SKM-1 treated with dmso at 0.1 percent for 144 hours (cell line): ENCODE measurements around the gene NIT1.

Source experiments
- DNase-seq: peaks from one replicate; lab custom pipeline; 2025; ENCODE audit not compliant: unreplicated experiment; lab: John Stamatoyannopoulos, UW

The NIT1 gene

DNA sequence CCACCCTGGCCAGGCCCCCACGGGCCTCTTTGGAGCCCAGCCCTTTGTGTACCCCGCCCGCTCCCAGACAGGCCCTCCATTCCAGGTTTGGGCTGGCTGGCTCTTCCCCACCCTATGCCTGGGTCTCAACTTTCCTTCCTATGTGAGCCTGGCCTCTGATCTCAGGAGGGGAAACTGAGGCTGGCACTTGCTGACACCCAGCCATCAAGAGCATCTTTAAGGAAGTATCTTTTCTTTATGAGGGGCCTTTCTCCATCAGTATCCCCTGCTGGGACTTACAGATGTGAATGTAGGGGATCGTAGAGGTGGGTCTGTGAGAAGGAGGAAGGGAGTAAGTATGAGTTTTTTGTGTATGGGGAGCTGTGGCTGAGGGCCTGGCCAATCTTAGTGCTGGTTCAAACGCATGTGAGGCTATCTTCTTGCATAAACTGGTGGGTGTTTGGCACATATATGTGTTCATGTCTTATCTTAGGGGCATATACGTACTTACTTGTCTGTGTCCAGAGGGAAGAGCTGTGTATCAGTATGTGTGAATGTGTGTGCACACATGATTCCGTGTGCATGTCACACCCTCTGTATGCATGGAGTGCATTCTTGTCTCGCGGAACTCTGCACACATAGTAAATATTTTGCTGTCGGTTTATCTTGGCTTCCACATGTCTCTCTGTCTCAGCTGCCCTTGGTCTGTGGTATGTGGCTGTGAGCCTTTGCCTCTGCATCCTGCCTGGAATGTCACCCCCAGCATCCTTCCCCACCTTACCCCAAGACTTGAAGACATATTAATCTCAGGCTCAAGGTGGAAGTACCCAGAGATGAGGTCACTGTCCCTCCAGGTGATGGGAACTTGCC lies 33.9 kb upstream of the NIT1 start:
- DNase-seq, result peak; percentile 51

GRCh38 chr1:161084597-161084988 lies 33.3 kb upstream of the NIT1 start:
- DNase-seq, result no peak

DNA sequence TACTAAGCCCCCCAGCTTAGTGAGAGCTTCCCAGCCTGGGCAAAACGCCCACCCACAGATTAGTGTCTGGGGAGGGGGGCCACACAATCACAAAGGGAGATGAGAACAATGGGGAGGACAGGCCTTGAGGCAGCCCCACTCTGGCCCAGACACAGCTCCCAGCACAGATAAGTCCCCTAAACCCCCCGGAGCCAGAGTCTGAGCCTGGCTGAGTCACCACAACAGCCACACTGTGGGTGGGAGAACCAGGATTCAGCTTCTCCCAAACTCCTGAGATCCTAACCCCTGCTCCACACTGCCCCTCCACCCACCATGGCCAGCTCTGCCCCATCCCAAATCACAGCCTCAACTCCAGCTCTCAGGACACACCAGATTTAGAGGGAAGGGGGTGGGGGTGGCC lies 32.7 kb upstream of the NIT1 start:
- DNase-seq, result no peak

- DNase-seq, result no peak
Measured at GRCh38 chr1:161086457-161086856, 31.4 kb upstream of the NIT1 start.

- no peak for DNase-seq
Measured at GRCh38 chr1:161088587-161089110, 29.3 kb upstream of the NIT1 start.

- no peak for DNase-seq
Measured at GRCh38 chr1:161089251-161089924, 28.5 kb upstream of the NIT1 start, which contains the start of gene NECTIN4. TSS of gene NECTIN4 (minus strand) at chr1:161089558. CDS start at chr1:161089296, 262 bp downstream.

DNA sequence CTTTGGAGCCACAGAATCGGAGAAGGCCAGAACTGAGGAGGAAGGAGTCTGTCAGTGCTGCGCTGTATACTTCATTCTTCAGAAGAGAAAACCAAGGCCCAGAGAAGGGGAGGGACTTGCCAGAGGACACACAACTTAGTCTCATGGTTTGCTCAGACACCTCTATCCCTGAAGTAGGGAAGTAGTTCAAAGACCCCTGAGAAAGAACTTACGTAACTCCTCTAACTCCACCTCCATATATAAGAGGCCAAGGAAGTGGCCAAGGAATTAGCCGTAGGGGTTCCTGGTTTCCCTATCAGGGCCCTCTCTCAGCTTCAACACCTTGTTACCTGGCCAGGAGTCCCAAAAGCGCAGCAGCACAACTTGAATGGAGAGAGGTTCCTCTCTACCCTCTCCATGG lies 28.0 kb upstream of the NIT1 start:
- no peak for DNase-seq

DNA sequence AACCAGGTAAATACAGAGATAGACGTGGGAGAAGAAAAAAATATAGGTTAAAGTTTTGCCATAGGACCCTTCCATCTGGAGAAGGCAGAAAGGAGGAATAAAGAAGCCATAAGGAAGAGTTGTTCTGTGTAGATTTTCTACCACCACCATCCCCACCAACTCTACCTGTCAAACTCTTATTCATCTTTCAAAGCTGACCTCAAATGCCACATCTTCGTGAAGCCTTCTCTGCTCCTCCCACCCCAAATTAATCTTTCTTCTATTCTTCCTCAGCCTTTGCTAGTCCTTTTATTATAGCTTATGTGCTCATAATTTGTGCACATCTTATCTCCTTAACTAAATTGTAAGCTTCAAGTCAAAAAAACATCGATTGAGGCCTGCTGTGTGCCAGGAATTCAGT lies 27.3 kb upstream of the NIT1 start:
- DNase-seq, result no peak

DNA sequence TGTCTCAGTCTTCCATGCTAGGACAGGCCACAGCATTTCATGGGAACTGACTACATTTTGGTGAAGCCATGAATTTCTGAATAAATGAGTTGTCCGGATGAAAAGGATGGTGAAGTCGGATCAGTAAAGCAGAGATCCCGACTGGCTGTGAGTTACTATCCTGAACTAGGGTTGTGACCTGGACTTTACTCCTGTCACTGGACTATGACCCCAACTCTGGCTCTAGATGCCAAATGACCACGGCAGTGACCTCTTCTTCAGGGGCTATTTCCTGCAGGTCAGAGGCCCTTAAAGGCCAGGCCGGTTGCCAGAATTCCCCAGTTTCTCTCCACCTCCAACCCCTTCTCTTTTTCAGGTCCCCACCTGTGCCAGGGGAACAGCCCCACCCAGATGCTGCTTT lies 26.8 kb upstream of the NIT1 start:
- DNase-seq, result no peak

DNA sequence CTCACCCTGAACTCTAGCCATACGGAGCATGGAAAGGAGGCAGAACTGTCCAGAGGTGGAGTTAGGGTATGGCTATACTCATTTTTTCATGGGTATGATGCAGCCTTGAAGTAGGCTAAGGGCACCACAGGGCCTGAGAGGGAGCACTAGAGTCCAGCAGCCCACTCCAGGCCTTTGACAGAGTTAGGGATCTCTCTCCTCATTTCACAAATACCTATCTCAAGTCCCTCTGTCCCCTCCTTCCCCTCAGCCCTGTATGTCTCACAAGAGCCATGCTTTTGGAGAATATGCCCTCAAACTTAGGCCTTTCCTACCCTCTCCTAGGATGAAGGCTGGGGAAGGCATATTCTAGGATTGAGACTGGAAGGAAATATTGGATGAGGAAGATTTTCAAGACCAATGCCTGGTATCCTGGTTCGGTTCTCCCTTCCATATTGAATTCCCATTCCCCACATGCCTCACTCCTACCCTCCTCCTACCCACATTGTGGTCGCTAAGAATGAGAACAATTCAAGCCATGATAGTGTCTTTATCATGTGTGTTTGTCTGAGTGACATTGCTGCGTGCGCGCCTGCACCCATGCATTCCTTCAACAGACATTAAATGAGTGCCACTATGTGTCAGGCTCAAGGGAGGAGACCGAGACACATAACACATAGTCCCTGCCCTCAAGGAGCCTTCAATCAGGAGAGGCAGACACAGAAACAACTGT lies 26.0 kb upstream of the NIT1 start:
- no peak for DNase-seq

DNA sequence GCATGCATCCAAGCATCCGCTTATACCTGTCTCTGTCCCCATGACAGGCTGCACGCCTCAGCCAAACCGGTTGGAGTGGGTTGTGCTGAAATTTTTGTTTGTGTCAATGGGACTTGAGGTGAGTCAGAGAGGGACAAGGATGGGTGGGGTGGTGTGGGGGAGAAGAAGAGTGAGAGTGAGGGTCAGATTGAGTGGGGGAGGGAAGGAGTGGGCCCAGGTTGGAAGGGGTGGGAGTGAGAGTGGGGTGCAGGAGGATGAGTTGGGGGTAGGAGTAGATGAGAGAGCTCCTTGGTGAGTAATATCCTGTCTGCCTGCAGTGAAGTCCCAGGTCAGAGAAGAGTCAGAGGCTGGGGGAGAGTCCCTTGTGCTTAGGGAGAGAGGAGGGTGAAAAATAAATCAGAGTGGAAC lies 25.3 kb upstream of the NIT1 start:
- no peak for DNase-seq

GRCh38 chr1:161094481-161094880 lies 23.4 kb upstream of the NIT1 start:
- DNase-seq, result no peak

GRCh38 chr1:161095230-161095629 lies 22.7 kb upstream of the NIT1 start:
- no peak for DNase-seq

DNA sequence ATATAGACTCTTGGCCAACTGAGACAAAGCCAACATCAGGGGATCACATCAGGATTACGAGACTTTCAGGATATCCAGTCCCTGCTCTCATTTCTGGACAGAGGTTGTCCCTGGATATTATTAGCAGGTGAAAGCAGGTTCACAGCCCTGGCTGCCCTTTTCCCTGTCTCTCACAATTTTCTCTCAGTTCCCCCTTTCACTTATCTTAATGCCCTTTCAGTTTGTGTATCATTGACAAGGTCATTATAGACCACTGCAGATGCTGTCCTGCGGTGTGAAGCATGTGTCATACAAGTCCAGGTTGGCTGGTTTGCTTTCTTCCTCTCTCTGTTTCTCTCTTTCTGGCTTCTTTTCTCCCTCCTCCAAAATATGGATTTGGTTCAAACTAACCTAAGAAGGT lies 21.9 kb upstream of the NIT1 start:
- no peak for DNase-seq

DNA sequence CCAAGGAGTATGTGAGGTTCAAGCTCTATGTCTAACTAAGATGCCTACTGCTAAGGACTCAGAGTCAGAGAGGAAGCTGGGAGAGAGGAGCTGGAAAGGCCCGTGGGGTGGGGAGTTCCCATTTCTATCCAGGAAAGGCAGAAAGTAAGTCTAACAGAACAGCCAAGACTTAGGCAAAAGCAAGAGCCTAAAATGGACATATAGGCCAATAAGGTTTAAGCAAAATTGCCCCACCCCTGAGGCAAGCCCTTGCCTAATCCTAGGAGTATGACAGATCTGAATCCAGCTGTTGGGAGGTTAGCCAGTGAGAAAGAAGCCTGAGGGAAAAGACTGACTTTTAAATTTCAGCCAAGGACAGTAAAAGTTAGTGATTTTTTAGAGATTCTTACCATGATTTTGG lies 21.4 kb upstream of the NIT1 start:
- DNase-seq, result no peak

DNA sequence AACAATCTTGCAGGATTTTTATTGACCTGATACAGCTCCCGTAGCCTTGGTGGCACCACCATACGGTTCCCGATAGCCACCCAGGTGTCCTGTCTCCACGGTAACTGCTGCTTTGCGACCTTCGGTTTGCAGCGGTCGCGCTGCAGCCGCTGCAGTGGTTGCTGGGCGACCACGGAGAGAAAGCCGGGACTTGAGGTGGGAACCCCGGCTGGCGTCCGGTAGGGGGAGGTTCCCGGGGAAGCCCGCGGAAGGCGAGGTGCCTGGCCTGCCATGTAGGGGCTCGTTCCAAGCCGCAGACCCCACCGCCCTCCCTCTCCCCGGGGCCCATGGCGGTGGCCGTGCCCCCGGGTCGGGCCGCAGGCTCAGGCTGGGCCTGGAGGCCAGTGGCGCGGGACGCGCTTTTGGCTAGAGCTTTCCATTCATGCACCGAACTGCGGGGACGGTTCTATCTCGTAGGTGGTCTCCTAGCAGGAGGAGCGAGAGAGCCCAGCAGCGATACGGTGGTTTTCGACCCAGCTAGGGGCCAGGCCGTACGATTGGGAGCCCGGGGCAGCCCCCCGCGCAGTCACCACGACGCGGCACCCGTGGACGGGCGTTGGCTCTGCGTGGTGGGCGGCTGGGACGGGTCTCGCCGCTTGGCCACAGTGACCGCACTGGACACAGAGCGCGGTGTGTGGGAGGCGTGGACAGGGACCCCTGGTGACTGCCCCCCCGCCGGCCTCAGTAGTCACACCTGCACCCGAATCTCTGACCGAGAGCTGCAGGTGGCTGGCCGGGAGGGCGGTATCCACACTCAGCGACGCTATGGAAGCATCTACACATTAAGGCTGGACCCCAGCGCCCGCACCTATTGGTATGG lies 19.5 kb upstream of the NIT1 start, which contains the start of gene KLHDC9:
Gene KLHDC9, plus strand, starts transcription at position 152 of the 859 bp plus-strand sequence. Its CDS starts 175 bp downstream, at position 327.
- DNase-seq, result no peak

DNA sequence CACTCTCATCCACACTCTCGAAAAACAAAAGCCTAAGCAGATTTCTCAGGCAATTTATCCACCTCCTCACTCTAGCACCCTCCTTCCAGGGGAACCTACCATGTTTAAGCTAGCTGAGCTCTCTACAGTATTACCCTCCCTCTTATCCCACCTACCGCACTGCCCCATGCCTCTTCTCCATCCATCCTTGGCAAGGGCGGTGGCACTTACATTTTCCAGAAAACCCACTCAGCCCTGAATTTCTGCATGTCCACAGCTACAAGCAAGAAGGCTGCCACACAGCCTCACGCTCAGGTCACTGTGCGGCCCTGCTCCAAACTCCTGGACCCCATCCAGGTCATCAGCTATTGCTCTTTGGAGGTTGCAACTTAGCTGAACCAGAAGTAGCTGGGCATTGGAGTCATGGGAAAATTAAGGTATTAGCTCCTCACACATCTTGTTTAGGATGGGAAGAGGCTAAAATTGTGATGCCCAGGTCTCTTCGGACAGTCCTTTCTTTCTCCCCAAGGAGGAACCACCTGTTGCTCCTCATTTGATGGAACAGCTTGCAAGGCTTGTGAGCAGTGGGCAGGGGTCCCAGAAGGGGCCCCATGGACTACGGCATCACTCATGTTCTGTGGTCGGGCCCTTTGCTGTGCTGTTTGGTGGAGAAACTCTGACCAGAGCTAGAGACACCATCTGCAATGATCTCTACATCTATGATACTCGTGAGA lies 18.7 kb upstream of the NIT1 start:
- no peak for DNase-seq

DNA sequence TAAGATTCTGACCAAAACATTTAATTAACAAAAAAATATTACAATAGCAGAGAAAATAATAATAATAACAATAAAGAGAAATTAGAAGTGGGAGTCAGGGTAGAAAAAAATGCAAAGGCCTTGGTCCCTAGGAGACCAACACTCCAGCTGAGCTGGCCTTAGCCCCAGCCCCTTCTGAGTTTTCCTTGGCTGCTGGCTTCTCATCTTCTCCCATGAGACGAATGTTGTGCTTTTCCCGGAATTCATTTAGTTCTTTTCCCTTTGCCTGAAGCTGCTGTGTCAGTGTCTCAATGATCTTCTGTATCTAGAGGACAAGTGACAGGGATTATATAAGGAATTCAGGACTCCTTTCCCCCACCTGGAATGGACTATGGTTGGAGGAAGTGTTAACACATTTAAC lies 17.3 kb upstream of the NIT1 start:
- no peak for DNase-seq

DNA sequence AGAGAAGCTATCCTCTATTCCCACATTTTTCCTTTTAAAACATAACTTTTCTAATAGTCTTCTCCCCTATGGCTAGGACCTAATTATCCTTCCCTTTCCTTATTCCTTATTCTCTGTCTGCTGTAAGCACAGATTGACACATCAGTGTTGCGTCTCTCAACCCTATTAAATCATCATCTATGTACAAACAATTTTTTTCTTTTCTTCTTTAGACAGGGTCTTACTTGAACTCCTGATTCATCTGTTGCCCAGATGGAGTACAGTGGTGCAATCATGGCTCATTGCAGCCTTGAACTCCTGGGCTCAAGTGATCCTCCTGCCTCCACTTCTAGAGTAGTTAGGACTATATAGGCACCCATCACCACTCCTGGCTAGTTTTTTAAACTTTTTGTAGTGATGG lies 11.5 kb upstream of the NIT1 start:
- DNase-seq, result no peak

DNA sequence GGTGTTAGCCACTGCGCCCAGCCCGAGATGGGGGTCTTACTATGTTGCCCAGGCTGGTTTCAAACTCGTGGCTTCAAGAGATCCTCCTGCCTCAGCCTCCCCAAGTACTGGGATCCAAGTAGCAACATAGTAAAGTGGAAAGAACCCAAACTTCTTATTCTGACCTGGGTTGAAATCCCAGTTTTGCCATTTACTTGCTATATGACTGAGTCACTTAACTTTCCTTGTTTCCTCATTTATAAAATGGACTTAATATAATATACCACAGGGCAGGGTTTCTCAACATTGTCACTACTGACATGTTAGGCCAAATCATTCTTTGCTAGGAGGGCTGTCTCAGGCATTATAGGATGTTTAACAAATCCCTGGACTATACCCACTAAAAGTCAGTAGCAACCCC lies 6.8 kb upstream of the NIT1 start:
- no peak for DNase-seq
